Neuronal stem cell (in vitro differentiated cells): Measurements from ENCODE around the gene NUDCD3.

Experiments
- DNase-seq: peaks from one replicate; pipeline ENCODE4 v3.0.0-alpha.2; 2013; ENCODE audit warnings: low spot score
- H2AFZ ChIP-seq: one replicate; pipeline ENCODE4 v1.6.1; 2013; ENCODE audit warnings: mild to moderate bottlenecking, low read length, inconsistent platforms
- H2AK5ac ChIP-seq: 2 replicates; pipeline ENCODE4 v1.6.1; 2013; ENCODE audit warnings: low read depth, mild to moderate bottlenecking, inconsistent platforms, low read length, moderate library complexity, mixed read lengths
- H2BK120ac ChIP-seq: 2 replicates; pipeline ENCODE4 v1.6.1; 2013; ENCODE audit warnings: low read depth, mild to moderate bottlenecking, inconsistent platforms, low read length, moderate library complexity, mixed read lengths
- H2BK12ac ChIP-seq: one replicate; pipeline ENCODE4 v1.6.1; 2013; ENCODE audit warnings: low read length, inconsistent platforms
- H2BK15ac ChIP-seq: 2 replicates; pipeline ENCODE4 v1.6.1; 2013; ENCODE audit warnings: mild to moderate bottlenecking, low read length, inconsistent platforms, mixed read lengths
- H2BK5ac ChIP-seq: one replicate; pipeline ENCODE4 v1.6.1; 2013; ENCODE audit warnings: inconsistent platforms, mild to moderate bottlenecking, low read length, moderate library complexity
- H3K14ac ChIP-seq: one replicate; pipeline ENCODE4 v1.6.1; 2013; ENCODE audit warnings: low read length, inconsistent platforms
- H3K18ac ChIP-seq: 2 replicates; pipeline ENCODE4 v1.6.1; 2013; ENCODE audit warnings: low read length, inconsistent platforms
- H3K23ac ChIP-seq: 2 replicates; pipeline ENCODE4 v1.6.1; 2013; ENCODE audit warnings: low read depth, mild to moderate bottlenecking, mixed read lengths, low read length, inconsistent platforms; ENCODE audit not compliant: poor library complexity
- H3K27ac ChIP-seq: replicated peaks from 3 replicates; pipeline ENCODE4 v1.5.1; 2013; ENCODE audit warnings: low read length, inconsistent platforms
- H3K27me3 ChIP-seq, 3 experiments: 2 replicates each; pipeline ENCODE4 v1.6.1; 2013; ENCODE audit warnings: low read length in 3 of 3, mild to moderate bottlenecking in 2 of 3, inconsistent platforms in 1 of 3, low read depth in 1 of 3, mixed read lengths in 1 of 3, moderate library complexity in 1 of 3; ENCODE audit not compliant: control insufficient read depth in 3 of 3, insufficient read depth in 3 of 3
- H3K36me3 ChIP-seq, 2 donors: replicated peaks in 1 of 2; 2 replicates each; pipeline ENCODE4 v1.6.1; 2013; ENCODE audit warnings: low read length in 2 of 2; ENCODE audit not compliant: control insufficient read depth in 2 of 2, insufficient read depth in 2 of 2
- H3K4ac ChIP-seq: 2 replicates; pipeline ENCODE4 v1.6.1; 2013; ENCODE audit warnings: inconsistent platforms, mild to moderate bottlenecking, low read length, moderate library complexity
- H3K4me1 ChIP-seq, 2 donors: 1 replicate in 1 of 2; 2 replicates in 1 of 2; pipeline ENCODE4 v1.6.1; 2013; ENCODE audit warnings: low read length in 2 of 2, low read depth in 1 of 2; ENCODE audit not compliant: control insufficient read depth in 2 of 2, insufficient read depth in 1 of 2
- H3K4me2 ChIP-seq: one replicate; pipeline ENCODE4 v1.6.1; 2013; ENCODE audit warnings: mild to moderate bottlenecking, low read length, inconsistent platforms; ENCODE audit not compliant: insufficient read depth, poor library complexity, severe bottlenecking
- H3K4me3 ChIP-seq, 2 donors: 2 replicates each; pipeline ENCODE4 v1.5.1; 2013; ENCODE audit warnings: low read length in 2 of 2, mild to moderate bottlenecking in 2 of 2, inconsistent platforms in 1 of 2, moderate library complexity in 1 of 2
- H3K79me1 ChIP-seq: one replicate; pipeline ENCODE4 v1.6.1; 2013; ENCODE audit warnings: low read depth, mild to moderate bottlenecking, inconsistent platforms, low read length, moderate library complexity
- H3K9ac ChIP-seq: one replicate; pipeline ENCODE4 v1.6.1; 2013; ENCODE audit warnings: mild to moderate bottlenecking, low read depth, low read length, inconsistent platforms; ENCODE audit not compliant: poor library complexity
- H3K9me3 ChIP-seq, 2 donors: replicated peaks in 1 of 2; 2 replicates each; pipeline versions ENCODE3 to v1.6.1; 2013; ENCODE audit warnings: low read length in 2 of 2, mild to moderate bottlenecking in 2 of 2, inconsistent platforms in 1 of 2, low read depth in 1 of 2, mixed read lengths in 1 of 2, moderate library complexity in 1 of 2; ENCODE audit not compliant: control insufficient read depth in 2 of 2, insufficient read depth in 1 of 2
- H4K8ac ChIP-seq: one replicate; pipeline ENCODE4 v1.6.1; 2013; ENCODE audit warnings: low read depth, mild to moderate bottlenecking, inconsistent platforms, low read length, moderate library complexity
- H4K91ac ChIP-seq: one replicate; pipeline ENCODE4 v1.6.1; 2013; ENCODE audit warnings: low read length, low read depth, mild to moderate bottlenecking, inconsistent platforms; ENCODE audit not compliant: poor library complexity
- WGBS, 2 donors: extraction: QIAGEN DNeasy Blood & Tissue Kit; methylation state at CpG; one replicate each; pipeline ENCODE4 v1.1.7; 2013; ENCODE audit warnings: missing lambda C conversion rate in 2 of 2, mixed read lengths in 1 of 2; ENCODE audit not compliant: insufficient read length in 2 of 2, insufficient replicate concordance in 1 of 2; ENCODE audit errors: extremely low coverage in 2 of 2; 5-methylcytosine and 5-hydroxymethylcytosine counted together

NUDCD3 gene

GRCh38 chr7:44477063-44477830 lies 13.2 kb downstream of the NUDCD3 start:
- no peaks in the 10 kb centered on the region for H3K79me1 ChIP-seq
- no peaks in the 10 kb centered on the region for H3K4me1 ChIP-seq

GRCh38 chr7:44476313-44476712 lies 14.1 kb downstream of the NUDCD3 start:
- peaks cover 21 to 94% of the 10 kb centered on the region in 2 donors for H3K36me3 ChIP-seq

More at GRCh38 chr7:44477063-44477830, 13.2 kb downstream of the NUDCD3 start:
- DNase-seq: peak; percentile 62
- no peak overlapping the region for H2AK5ac ChIP-seq
- no peak overlapping the region for H2BK12ac ChIP-seq
- no peak overlapping the region for H2BK15ac ChIP-seq
- peaks cover 0 to under 1% of the 10 kb centered on the region in 2 donors for H3K9me3 ChIP-seq
- H3K27ac ChIP-seq: no peak overlapping the region
- H2BK120ac ChIP-seq: no peak overlapping the region
- H4K8ac ChIP-seq: no peak overlapping the region
- no peak overlapping the region for H3K4ac ChIP-seq
- no peak overlapping the region for H2AFZ ChIP-seq
- no peak overlapping the region for H3K18ac ChIP-seq
- H3K4me2 ChIP-seq: no peak overlapping the region
- H2BK5ac ChIP-seq: no peak overlapping the region
- WGBS, 2 donors: no CpG with 5 or more reads among the region's 6 CpGs
- no peaks in the 10 kb centered on the region for H3K27me3 ChIP-seq
- no peak overlapping the region for H3K23ac ChIP-seq
- H3K4me3 ChIP-seq: no peak overlapping the region
- no peak overlapping the region for H3K14ac ChIP-seq
- no peak overlapping the region for H4K91ac ChIP-seq
- no peak overlapping the region for H3K9ac ChIP-seq
- H3K36me3 ChIP-seq: peaks cover 21 to 94% of the 10 kb centered on the region in 2 donors

GRCh38 chr7:44473295-44473694 lies 17.2 kb downstream of the NUDCD3 start:
- no peak overlapping the region for H2BK5ac ChIP-seq
- no peak for DNase-seq

More at GRCh38 chr7:44476313-44476712, 14.1 kb downstream of the NUDCD3 start:
- no peaks in the 10 kb centered on the region for H3K27me3 ChIP-seq
- no CpG with 5 or more reads among the region's 5 CpGs for WGBS, 2 donors
- H4K91ac ChIP-seq: no peak overlapping the region
- H3K4me2 ChIP-seq: no peak overlapping the region
- no peak overlapping the region for H3K27ac ChIP-seq
- H2AFZ ChIP-seq: no peak overlapping the region
- no peak overlapping the region for H3K14ac ChIP-seq
- no peaks in the 10 kb centered on the region for H3K4me1 ChIP-seq
- no peak overlapping the region for H3K23ac ChIP-seq
- H2BK120ac ChIP-seq: no peak overlapping the region
- H3K4ac ChIP-seq: no peak overlapping the region
- H3K9ac ChIP-seq: no peak overlapping the region
- no peaks in the 10 kb centered on the region for H3K79me1 ChIP-seq
- no peak overlapping the region for H2BK5ac ChIP-seq
- H4K8ac ChIP-seq: no peak overlapping the region
- H3K9me3 ChIP-seq: no peaks in the 10 kb centered on the region
- H2AK5ac ChIP-seq: no peak overlapping the region
- DNase-seq: no peak
- H2BK12ac ChIP-seq: no peak overlapping the region
- no peak overlapping the region for H3K18ac ChIP-seq
- H3K4me3 ChIP-seq: no peak overlapping the region
- H2BK15ac ChIP-seq: no peak overlapping the region

GRCh38 chr7:44472843-44473242 lies 17.6 kb downstream of the NUDCD3 start:
- Histone ChIP-seq H2BK5ac (no peak overlapping the region), H3K79me1 (no peaks in the 10 kb centered on the region), H3K14ac (no peak overlapping the region), H3K4me2 (no peak overlapping the region), H3K36me3 (peaks cover 21 to 92% of the 10 kb centered on the region in 2 donors), H3K4me1 (peaks cover 0 to 8% of the 10 kb centered on the region in 2 donors), H3K18ac (no peak overlapping the region), H2BK15ac (no peak overlapping the region), H3K23ac (no peak overlapping the region), H3K4me3 (no peak overlapping the region), H3K27ac (no peak overlapping the region), H2BK12ac (no peak overlapping the region), H4K8ac (no peak overlapping the region), H2AK5ac (no peak overlapping the region), H3K4ac (no peak overlapping the region), H3K9me3 (no peaks in the 10 kb centered on the region), H2BK120ac (no peak overlapping the region), H4K91ac (no peak overlapping the region), H3K27me3 (no peaks in the 10 kb centered on the region), H2AFZ (no peak overlapping the region), H3K9ac (no peak overlapping the region)
- WGBS, 2 donors: no CpG with 5 or more reads among the region's 3 CpGs
- no peak for DNase-seq

More at GRCh38 chr7:44473295-44473694, 17.2 kb downstream of the NUDCD3 start:
- Histone ChIP-seq H3K27me3 (no peaks in the 10 kb centered on the region), H3K9me3 (no peaks in the 10 kb centered on the region), H3K4ac (no peak overlapping the region), H3K23ac (no peak overlapping the region), H3K18ac (no peak overlapping the region), H2BK15ac (no peak overlapping the region), H3K36me3 (peaks cover 21 to 92% of the 10 kb centered on the region in 2 donors), H3K4me2 (no peak overlapping the region), H4K8ac (no peak overlapping the region), H2BK120ac (no peak overlapping the region), H2BK12ac (no peak overlapping the region), H3K4me1 (peaks cover 0 to 8% of the 10 kb centered on the region in 2 donors), H4K91ac (no peak overlapping the region), H2AK5ac (no peak overlapping the region), H3K14ac (no peak overlapping the region), H3K79me1 (no peaks in the 10 kb centered on the region), H3K27ac (no peak overlapping the region), H2AFZ (no peak overlapping the region), H3K4me3 (no peak overlapping the region), H3K9ac (no peak overlapping the region)
- no CpG with 5 or more reads among the region's 3 CpGs for WGBS, 2 donors
